DMS 273 (cell line): ENCODE results near the gene SMAP1.
"Not testable (repeated sequence)": the region's sequence is repeated elsewhere in the genome, so short reads cannot be mapped to it uniquely, and the experiment has no call there.

Experiments used
- DNase-seq: peaks from one replicate; lab custom pipeline; 2025; ENCODE audit not compliant: unreplicated experiment; lab: John Stamatoyannopoulos, UW

Gene SMAP1

GRCh38 chr6:70738028-70738427 lies 70.3 kb downstream of the SMAP1 start:
- no peak for DNase-seq

GRCh38 chr6:70739534-70739933 lies 71.9 kb downstream of the SMAP1 start:
- no peak for DNase-seq

GRCh38 chr6:70740746-70741145 lies 73.1 kb downstream of the SMAP1 start:
- DNase-seq = not testable (repeated sequence)

- DNase-seq = not testable (repeated sequence)
Measured at GRCh38 chr6:70742462-70742861, 74.8 kb downstream of the SMAP1 start.

- DNase-seq = no peak
Measured at GRCh38 chr6:70753870-70754380, 86.2 kb downstream of the SMAP1 start.

- DNase-seq = no peak
Measured at GRCh38 chr6:70758883-70759282, 91.2 kb downstream of the SMAP1 start.

- DNase-seq = no peak
Measured at GRCh38 chr6:70763754-70764510, 96.2 kb downstream of the SMAP1 start.

- peak; percentile 47 for DNase-seq
Measured at GRCh38 chr6:70764706-70765105, 97.0 kb downstream of the SMAP1 start.

- DNase-seq = not testable (repeated sequence)
Measured at GRCh38 chr6:70771351-70771750, 103.7 kb downstream of the SMAP1 start.

- DNase-seq = no peak
Measured at GRCh38 chr6:70779934-70780333, 112.3 kb downstream of the SMAP1 start.

- no peak for DNase-seq
Measured at GRCh38 chr6:70790483-70791224, 123.0 kb downstream of the SMAP1 start.

GRCh38 chr6:70797625-70798024 lies 129.9 kb downstream of the SMAP1 start:
- no peak for DNase-seq

- DNase-seq = no peak
Measured at GRCh38 chr6:70806086-70806485, 138.4 kb downstream of the SMAP1 start.

GRCh38 chr6:70811788-70812187 lies 144.1 kb downstream of the SMAP1 start:
- no peak for DNase-seq

GRCh38 chr6:70813885-70814284 lies 146.2 kb downstream of the SMAP1 start:
- DNase-seq = no peak

- DNase-seq = no peak
Measured at GRCh38 chr6:70819646-70820045, 152.0 kb downstream of the SMAP1 start.

GRCh38 chr6:70820778-70821177 lies 153.1 kb downstream of the SMAP1 start:
- DNase-seq = no peak

GRCh38 chr6:70821751-70822150 lies 154.1 kb downstream of the SMAP1 start:
- no peak for DNase-seq

GRCh38 chr6:70823651-70824050 lies 156.0 kb downstream of the SMAP1 start:
- no peak for DNase-seq

GRCh38 chr6:70831427-70831826 lies 163.7 kb downstream of the SMAP1 start:
- no peak for DNase-seq

GRCh38 chr6:70834520-70834919 lies 166.8 kb downstream of the SMAP1 start:
- DNase-seq = no peak

- DNase-seq = peak; percentile 6
Measured at GRCh38 chr6:70838907-70839285, 171.2 kb downstream of the SMAP1 start.
